ENCODE data around the gene MMD2.

DNA sequence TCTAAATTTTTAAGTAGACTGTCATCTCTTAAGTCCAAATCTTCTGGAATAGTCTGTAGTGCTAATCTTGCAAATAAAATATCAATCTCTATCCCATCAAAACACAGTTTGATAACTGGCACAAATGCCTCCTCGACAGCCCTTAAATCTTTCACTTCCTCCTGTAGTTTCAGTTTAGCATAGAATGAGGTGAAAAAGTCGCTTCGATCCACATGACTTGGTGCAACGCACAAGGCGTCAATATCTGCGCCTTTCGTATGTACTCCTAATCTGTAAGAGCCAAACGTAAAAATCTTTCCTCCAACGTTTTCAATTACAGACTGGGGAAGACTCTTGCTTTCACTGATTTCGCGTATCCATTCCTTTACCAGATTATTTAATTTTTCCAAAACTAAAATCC lies 97.8 kb downstream of the MMD2 start:
- TF ChIP-seq ZFP3 (CRISPR knock-in tag; IDR thresholded peaks at IDR 0.05), result no peak
- TF ChIP-seq, protein P1, sequence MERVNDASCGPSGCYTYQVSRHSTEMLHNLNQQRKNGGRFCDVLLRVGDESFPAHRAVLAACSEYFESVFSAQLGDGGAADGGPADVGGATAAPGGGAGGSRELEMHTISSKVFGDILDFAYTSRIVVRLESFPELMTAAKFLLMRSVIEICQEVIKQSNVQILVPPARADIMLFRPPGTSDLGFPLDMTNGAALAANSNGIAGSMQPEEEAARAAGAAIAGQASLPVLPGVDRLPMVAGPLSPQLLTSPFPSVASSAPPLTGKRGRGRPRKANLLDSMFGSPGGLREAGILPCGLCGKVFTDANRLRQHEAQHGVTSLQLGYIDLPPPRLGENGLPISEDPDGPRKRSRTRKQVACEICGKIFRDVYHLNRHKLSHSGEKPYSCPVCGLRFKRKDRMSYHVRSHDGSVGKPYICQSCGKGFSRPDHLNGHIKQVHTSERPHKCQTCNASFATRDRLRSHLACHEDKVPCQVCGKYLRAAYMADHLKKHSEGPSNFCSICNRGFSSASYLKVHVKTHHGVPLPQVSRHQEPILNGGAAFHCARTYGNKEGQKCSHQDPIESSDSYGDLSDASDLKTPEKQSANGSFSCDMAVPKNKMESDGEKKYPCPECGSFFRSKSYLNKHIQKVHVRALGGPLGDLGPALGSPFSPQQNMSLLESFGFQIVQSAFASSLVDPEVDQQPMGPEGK (CRISPR knock-in tag; IDR thresholded peaks at IDR 0.05; ENCODE audit: borderline replicate concordance), result no peak
- TF ChIP-seq ZC3H10 (CRISPR knock-in tag; IDR thresholded peaks at IDR 0.05), result no peak
- no peak for TF ChIP-seq RARB (CRISPR knock-in tag; IDR thresholded peaks at IDR 0.05)

Measured in SK-N-SH treated with all-trans-retinoic acid at 6 μM for 48 hours (cell line).